A549 (cell line): Measurements from ENCODE around the gene MAP3K2. TPM values are rescaled to one million over a fixed set of nuclear protein-coding genes. Genes with fewer than 3 reads are reported as not detected.

Experiments
- ATAC-seq, 2 experiments: fragments of 200-7000 bp in 1 of 2; fragments of >200 bp in 1 of 2; cut with Nextera tagmentation in 1 of 2; cut with Tn5 transposase in 1 of 2; 3 replicates each; pipeline versions ENCODE4 v1.8.0 to v1.9.1; 2018 to 2020; ENCODE audit warnings: mild to moderate bottlenecking in 1 of 2, moderate library complexity in 1 of 2
- CTCF ChIA-PET: fragments of 300-600 bp; sonication (Branson Sonifier 250); formaldehyde crosslinking; extraction: SDS; loops from one replicate; lab custom pipeline; 2021; ENCODE audit warnings: antibody characterized with exemption, inconsistent platforms; lab: Yijun Ruan, JAX
- POLR2A ChIA-PET: fragments of 350-600 bp; formaldehyde crosslinking; extraction: SDS; loops from one replicate; lab custom pipeline; 2021; ENCODE audit warnings: antibody characterized with exemption, inconsistent platforms; lab: Yijun Ruan, JAX
- DNase-seq, 2 experiments: peaks; one replicate each; pipeline versions ENCODE4 v3.0.0 to v3.0.0-alpha.2; 2011 to 2016; ENCODE audit warnings: low read depth in 1 of 2, low spot score in 1 of 2
- FAIRE-seq: peaks from 2 replicates; lab custom pipeline; 2011; peaks lifted over from hg19 to GRCh38; lab: Jason Lieb, UNC
- H3K27ac ChIP-seq, 2 experiments: fragments of >200 bp; sonication (Bioruptor Twin); formaldehyde crosslinking; 3 replicates each; pipeline ENCODE4 v1.5.1; 2016 to 2017
- H3K4me1 ChIP-seq: fragments of >200 bp; sonication (Bioruptor Twin); formaldehyde crosslinking; 3 replicates; pipeline ENCODE4 v1.6.1; 2016
- H3K4me2 ChIP-seq: fragments of >200 bp; sonication (Bioruptor Twin); formaldehyde crosslinking; 3 replicates; pipeline ENCODE4 v1.6.1; 2016
- H3K4me3 ChIP-seq: fragments of >200 bp; sonication (Bioruptor Twin); formaldehyde crosslinking; 3 replicates; pipeline ENCODE4 v1.5.1; 2016
- H3K9me3 ChIP-seq: fragments of >200 bp; sonication (Bioruptor Twin); formaldehyde crosslinking; 3 replicates; pipeline ENCODE4 v1.6.1; 2016
- CBX2 ChIP-seq: fragments of 200-600 bp; sonication (generic); IDR thresholded peaks from 2 replicates; pipeline ENCODE4 v1.6.1; 2016; ENCODE audit warnings: low read depth, mild to moderate bottlenecking, borderline replicate concordance
- CBX8 ChIP-seq: fragments of 200-600 bp; sonication (generic); IDR thresholded peaks from 2 replicates; pipeline ENCODE4 v1.6.1; 2016
- CHD2 ChIP-seq: fragments of 150-350 bp; IDR thresholded peaks from 2 replicates; pipeline ENCODE4 v1.6.1; 2014; ENCODE audit warnings: low read length; ENCODE audit not compliant: partially characterized antibody
- EHMT2 ChIP-seq: fragments of 200-600 bp; sonication (generic); IDR thresholded peaks from 2 replicates; pipeline ENCODE4 v1.6.1; 2016; ENCODE audit warnings: antibody characterized with exemption, low read depth, mild to moderate bottlenecking, moderate library complexity
- ESRRA ChIP-seq: fragments of 150-350 bp; IDR thresholded peaks from 2 replicates; pipeline ENCODE4 v1.6.1; 2014; ENCODE audit warnings: mild to moderate bottlenecking, low read length, borderline replicate concordance
- FOSB ChIP-seq: fragments of 250-450 bp; sonication (Bioruptor Pico); IDR thresholded peaks from 2 replicates; pipeline ENCODE4 v1.5.0; 2020; ENCODE audit warnings: mild to moderate bottlenecking, moderate library complexity
- GATA3 ChIP-seq: IDR thresholded peaks from 2 replicates; pipeline ENCODE4 v1.6.1; 2012; ENCODE audit warnings: borderline replicate concordance
- HDAC2 ChIP-seq: fragments of 200-600 bp; sonication (generic); IDR thresholded peaks from 2 replicates; pipeline ENCODE4 v1.6.1; 2016
- HOXB13 ChIP-seq: fragments of 250-450 bp; sonication (Bioruptor Pico); IDR thresholded peaks from 2 replicates; pipeline ENCODE4 v1.5.0; 2020; ENCODE audit warnings: low read depth, mild to moderate bottlenecking, moderate library complexity
- HOXB5 ChIP-seq: fragments of 250-450 bp; sonication (Bioruptor Pico); IDR thresholded peaks from 2 replicates; pipeline ENCODE4 v1.5.0; 2020; ENCODE audit warnings: mild to moderate bottlenecking, moderate library complexity
- KDM1A ChIP-seq: fragments of 200-600 bp; sonication (generic); IDR thresholded peaks from 2 replicates; pipeline ENCODE4 v1.6.1; 2016; ENCODE audit warnings: low read depth, mild to moderate bottlenecking
- MAFK ChIP-seq: fragments of 450-650 bp; IDR thresholded peaks from 2 replicates; pipeline ENCODE4 v1.6.1; 2014; ENCODE audit not compliant: partially characterized antibody
- MAZ ChIP-seq: fragments of 150-350 bp; IDR thresholded peaks from 2 replicates; pipeline ENCODE4 v1.6.1; 2014; ENCODE audit warnings: antibody characterized with exemption, low read depth, low read length, borderline replicate concordance
- NR3C1 ChIP-seq: fragments of >200 bp; sonication (Bioruptor Twin); formaldehyde crosslinking; IDR thresholded peaks from 3 replicates; pipeline ENCODE4 v1.6.1; 2017
- POLR2AphosphoS2 ChIP-seq: conservative IDR thresholded peaks from 2 replicates; pipeline ENCODE4 v1.6.1; 2012; ENCODE audit warnings: low read length, improper control_type of control experiment, inconsistent platforms
- RAD21 ChIP-seq, 2 experiments: fragments of >200 bp in 1 of 2; sonication (Bioruptor Twin) in 1 of 2; formaldehyde crosslinking in 1 of 2; IDR thresholded peaks in 1 of 2; conservative IDR thresholded peaks in 1 of 2; 2 replicates in 1 of 2; 3 replicates in 1 of 2; pipeline ENCODE4 v1.6.1; 2012 to 2018; ENCODE audit warnings: inconsistent platforms in 1 of 2
- RCOR1 ChIP-seq: fragments of 150-350 bp; IDR thresholded peaks from 2 replicates; pipeline ENCODE4 v1.6.1; 2014; ENCODE audit warnings: antibody characterized with exemption, low read length, low read depth
- RNF2 ChIP-seq: fragments of 200-600 bp; sonication (generic); IDR thresholded peaks from 2 replicates; pipeline ENCODE4 v1.6.1; 2016; ENCODE audit warnings: low read depth, mild to moderate bottlenecking, antibody characterized with exemption, moderate library complexity, borderline replicate concordance
- SREBF2 ChIP-seq: fragments of 450-650 bp; IDR thresholded peaks from 2 replicates; pipeline ENCODE4 v1.6.1; 2014; ENCODE audit warnings: mild to moderate bottlenecking, moderate library complexity
- TFCP2L1 ChIP-seq: fragments of 250-450 bp; sonication (Bioruptor Pico); IDR thresholded peaks from 2 replicates; pipeline ENCODE4 v1.5.0; 2021; ENCODE audit warnings: mild to moderate bottlenecking
- WGBS: methylation state at CpG from one replicate; pipeline ENCODE4 v1.1.6; 2017; ENCODE audit errors: missing lambda C conversion rate; 5-methylcytosine and 5-hydroxymethylcytosine counted together
- polyA plus RNA-seq, 4 experiments: library from polyadenylated mRNA; depleted of rRNA in 3 of 4; stranded (reverse); fragments of >200 nt; fragmentation: RNase III in 1 of 4; extraction: RNeasy Plus Mini Kit Qiagen cat#74134 plus additional on column Dnase treatment in 1 of 4; gene quantifications; 2 replicates in 3 of 4; 3 replicates in 1 of 4; pipeline ENCODE4 v1.2.3, GENCODE V29; 2011 to 2017
- TF ChIP-seq, protein P1 (sequence below): fragments of 450-650 bp; IDR thresholded peaks from 2 replicates; pipeline ENCODE4 v1.6.1; 2014; ENCODE audit warnings: antibody characterized with exemption
- TF ChIP-seq, protein P2 (sequence below): fragments of >200 bp; sonication (Bioruptor Twin); formaldehyde crosslinking; IDR thresholded peaks from 2 replicates; pipeline ENCODE4 v1.6.1; 2016
- TF ChIP-seq, protein P3 (sequence below): fragments of 150-350 bp; IDR thresholded peaks from 2 replicates; pipeline ENCODE4 v1.6.1; 2014; ENCODE audit warnings: low read depth, mild to moderate bottlenecking, low read length

Gene MAP3K2
- polyA plus RNA-seq, 2 of the 4 experiments (the other 2 are of a cell fraction), result 12.3 to 29.7 TPM

DNA sequence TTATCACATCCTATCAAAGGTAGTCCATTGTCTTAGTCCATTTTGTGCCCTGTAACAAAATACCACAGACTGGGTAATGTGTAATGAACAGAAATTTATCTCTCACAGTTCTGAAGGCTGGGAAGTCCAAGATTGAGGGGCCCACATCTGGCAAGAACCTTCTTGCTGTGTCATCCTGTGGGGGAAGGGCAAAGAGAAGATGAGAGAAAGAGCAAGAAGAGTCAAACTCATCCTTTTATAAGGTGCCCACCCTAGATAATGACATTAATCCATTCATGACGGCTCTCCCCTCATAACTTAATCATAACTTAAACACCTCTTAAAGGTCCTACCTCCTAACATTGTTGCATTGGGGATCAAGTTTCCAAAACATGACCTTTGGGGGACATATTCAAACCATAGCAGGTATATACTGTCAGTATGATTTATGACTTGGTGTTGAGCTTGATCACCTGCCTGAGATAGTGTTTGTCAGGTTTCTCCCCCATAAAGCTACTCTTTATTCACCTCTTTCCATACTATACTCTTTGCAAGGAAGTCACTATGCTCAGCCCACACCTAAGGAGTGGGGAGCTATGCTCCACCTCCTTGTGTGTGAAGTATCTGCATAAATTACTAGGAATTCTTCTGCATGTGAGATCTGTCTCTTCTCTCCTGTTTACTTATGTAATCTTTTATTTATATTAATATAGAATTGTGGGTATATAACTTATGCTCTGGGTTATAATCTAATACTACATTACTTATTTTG, 5.2 kb upstream of the MAP3K2 start:
- peaks cover 30% of the 10 kb centered on the region for H3K4me1 ChIP-seq
- ATAC-seq (no peak), DNase-seq (no peak), FAIRE-seq (no peak)
- H3K9me3 ChIP-seq, result peaks cover 9% of the 10 kb centered on the region; the same call in 2 of the 3 replicates
- 86% methylated on average over 1 of the region's 1 CpG for WGBS
- ChIA-PET POLR2A (no interaction called here), CTCF (interaction anchor here (3.9 kb wide), 1 partner anchor 23 kb away, joined by 15 read pairs; no protein-coding TSS in a partner anchor)
- TF ChIP-seq CBX8 (no peak), POLR2AphosphoS2 (no peak), EHMT2 (no peak), MAZ (no peak), RAD21 (conservative IDR thresholded peaks at IDR 0.05 in 1 of 2, IDR thresholded peaks at IDR 0.05 in 1 of 2) (no peak), TFCP2L1 (CRISPR knock-in tag) (no peak), RNF2 (no peak)
- TF ChIP-seq, protein P1, sequence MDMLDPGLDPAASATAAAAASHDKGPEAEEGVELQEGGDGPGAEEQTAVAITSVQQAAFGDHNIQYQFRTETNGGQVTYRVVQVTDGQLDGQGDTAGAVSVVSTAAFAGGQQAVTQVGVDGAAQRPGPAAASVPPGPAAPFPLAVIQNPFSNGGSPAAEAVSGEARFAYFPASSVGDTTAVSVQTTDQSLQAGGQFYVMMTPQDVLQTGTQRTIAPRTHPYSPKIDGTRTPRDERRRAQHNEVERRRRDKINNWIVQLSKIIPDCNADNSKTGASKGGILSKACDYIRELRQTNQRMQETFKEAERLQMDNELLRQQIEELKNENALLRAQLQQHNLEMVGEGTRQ, result no peak
- no peak overlapping the region for H3K4me3 ChIP-seq
- no peak overlapping the region; the same call in 2 of the 3 replicates for H3K4me2 ChIP-seq
- H3K27ac ChIP-seq, result peak overlapping the region; percentile 38 to 55; a peak in 4 of 6 replicates

DNA sequence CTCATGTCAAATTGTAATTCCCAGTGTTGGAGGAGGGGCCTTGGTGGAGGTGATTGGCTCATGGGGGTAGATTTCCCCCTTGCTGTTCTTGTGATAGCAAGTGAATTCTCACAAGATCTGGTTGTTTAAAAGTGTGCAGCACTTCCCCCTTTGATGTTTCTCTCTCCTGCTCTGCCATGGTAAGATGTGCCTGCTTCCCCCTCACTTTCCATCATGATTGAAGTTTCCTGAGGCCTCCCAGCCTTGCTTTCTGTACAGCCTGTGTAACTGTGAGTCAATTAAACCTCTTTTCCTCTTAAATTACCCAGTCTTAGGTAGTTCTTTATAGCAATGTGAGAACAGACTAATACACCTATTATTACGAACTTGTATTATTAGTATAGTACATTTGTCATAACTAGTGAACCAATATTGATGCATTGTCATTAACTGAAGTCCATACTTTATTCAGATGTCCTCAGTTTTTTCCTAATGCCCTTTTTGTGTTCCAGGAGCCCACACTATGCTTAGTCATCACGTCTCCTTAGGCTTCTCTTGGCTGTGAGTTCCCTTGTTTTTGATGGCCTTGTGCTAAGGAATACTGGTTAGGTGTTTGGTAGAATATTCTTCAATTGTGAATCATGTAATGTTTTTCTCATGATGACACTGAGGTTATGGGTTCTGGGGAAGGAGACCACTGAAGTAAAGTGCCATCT, 4.5 kb upstream of the MAP3K2 start:
- CTCF ChIA-PET, result interaction anchor here (2.5 to 3.9 kb wide), 2 partner anchors 9 to 23 kb away, joined by 8 to 15 read pairs; no protein-coding TSS in a partner anchor
- Histone ChIP-seq H3K4me1 (peaks cover 23% of the 10 kb centered on the region), H3K4me2 (no peak overlapping the region; the same call in 2 of the 3 replicates)
- no peak for ATAC-seq
- TF ChIP-seq CHD2, result no peak
- no peak for TF ChIP-seq KDM1A
- peak; percentile 26 for TF ChIP-seq MAFK
- TF ChIP-seq, all 56 proteins: peak for 1
- no peak for FAIRE-seq
- 77% methylated on average over 2 of the region's 2 CpGs for WGBS
- Histone ChIP-seq H3K9me3 (peaks cover 9% of the 10 kb centered on the region; the same call in 2 of the 3 replicates), H3K4me3 (no peak overlapping the region), H3K27ac (peak overlapping the region; percentile 38 to 55; a peak in 4 of 6 replicates)
- DNase-seq, result no peak
- POLR2A ChIA-PET, result interaction anchor here (0.6 kb wide), 1 partner anchor 14 kb away, joined by 3 read pairs; no protein-coding TSS in a partner anchor

DNA sequence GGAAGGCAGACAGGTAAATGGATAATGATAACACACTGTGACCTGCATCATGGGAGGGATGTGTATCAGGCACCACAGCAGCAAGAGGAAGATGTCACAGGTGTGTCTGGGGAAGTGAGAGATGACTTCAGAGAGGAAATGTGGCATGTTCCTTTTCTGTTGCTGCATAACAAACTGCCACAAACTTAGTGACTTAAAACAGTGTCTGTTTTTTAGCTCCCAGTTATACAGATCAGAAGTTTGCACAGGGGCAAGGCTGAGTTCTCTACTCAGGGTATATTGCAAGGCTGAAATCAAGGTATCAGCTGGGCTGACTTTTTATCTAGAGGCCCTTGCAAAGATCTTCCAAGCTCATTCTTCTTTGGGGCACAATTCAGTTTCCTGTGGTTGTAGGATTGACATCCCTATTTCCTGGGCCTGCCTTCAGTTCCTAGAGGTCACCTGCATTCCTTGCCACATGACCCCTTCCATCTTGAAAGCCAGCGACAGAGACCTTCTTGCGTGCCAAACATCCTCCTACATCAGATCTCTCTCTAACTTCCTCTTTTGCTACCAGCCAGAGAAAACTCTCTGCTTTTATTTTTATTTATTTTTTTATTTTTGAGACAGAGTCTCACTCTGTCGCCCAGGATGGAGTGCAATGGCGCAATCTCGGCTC, 2.1 kb upstream of the MAP3K2 start:
- FAIRE-seq (no peak), DNase-seq (no peak), ATAC-seq (no peak)
- Histone ChIP-seq H3K4me1 (peaks cover 36% of the 10 kb centered on the region), H3K27ac (peak overlapping the region in 1 of 2 experiments; percentile 22; a peak in 1 of 6 replicates), H3K4me3 (no peak overlapping the region), H3K9me3 (peaks cover 9% of the 10 kb centered on the region; the same call in 2 of the 3 replicates), H3K4me2 (no peak overlapping the region)
- 97% methylated on average over 5 of the region's 5 CpGs for WGBS
- CTCF ChIA-PET, result interaction anchor here (0.8 to 2.5 kb wide), 5 partner anchors 12 to 26 kb away, joined by 3 to 10 read pairs (median 4); no protein-coding TSS in a partner anchor
- TF ChIP-seq, protein P2, sequence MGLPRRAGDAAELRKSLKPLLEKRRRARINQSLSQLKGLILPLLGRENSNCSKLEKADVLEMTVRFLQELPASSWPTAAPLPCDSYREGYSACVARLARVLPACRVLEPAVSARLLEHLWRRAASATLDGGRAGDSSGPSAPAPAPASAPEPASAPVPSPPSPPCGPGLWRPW, result no peak
- TF ChIP-seq SREBF2, result no peak
- TF ChIP-seq KDM1A, result no peak
- TF ChIP-seq HOXB5 (CRISPR knock-in tag), result no peak
- no peak for TF ChIP-seq ESRRA
- TF ChIP-seq, protein P3, sequence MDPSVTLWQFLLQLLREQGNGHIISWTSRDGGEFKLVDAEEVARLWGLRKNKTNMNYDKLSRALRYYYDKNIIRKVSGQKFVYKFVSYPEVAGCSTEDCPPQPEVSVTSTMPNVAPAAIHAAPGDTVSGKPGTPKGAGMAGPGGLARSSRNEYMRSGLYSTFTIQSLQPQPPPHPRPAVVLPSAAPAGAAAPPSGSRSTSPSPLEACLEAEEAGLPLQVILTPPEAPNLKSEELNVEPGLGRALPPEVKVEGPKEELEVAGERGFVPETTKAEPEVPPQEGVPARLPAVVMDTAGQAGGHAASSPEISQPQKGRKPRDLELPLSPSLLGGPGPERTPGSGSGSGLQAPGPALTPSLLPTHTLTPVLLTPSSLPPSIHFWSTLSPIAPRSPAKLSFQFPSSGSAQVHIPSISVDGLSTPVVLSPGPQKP, result no peak
- no peak for TF ChIP-seq CBX2
- no peak for TF ChIP-seq CBX8
- TF ChIP-seq TFCP2L1 (CRISPR knock-in tag), result no peak
- no peak for TF ChIP-seq RAD21 (conservative IDR thresholded peaks at IDR 0.05 in 1 of 2, IDR thresholded peaks at IDR 0.05 in 1 of 2)
- TF ChIP-seq FOSB (CRISPR knock-in tag), result no peak
- TF ChIP-seq NR3C1, result no peak
- no peak for TF ChIP-seq GATA3
- no peak for TF ChIP-seq HDAC2
- TF ChIP-seq HOXB13 (CRISPR knock-in tag), result no peak
- no peak for TF ChIP-seq EHMT2
- no peak for TF ChIP-seq RCOR1
- POLR2A ChIA-PET, result no interaction called here
